ENCODE results near the gene KYNU.

Gene KYNU

GRCh38 chr2:142877216-142877838 lies at the start of gene KYNU:
KYNU (plus strand) TSS chr2:142877664; CDS start chr2:142885368, 7,704 bp downstream.
- Histone ChIP-seq H3K9ac (ENCODE audit: low read length) (no peak within 1 kb of the TSS), H3K9me3 (ENCODE audit: low read length) (no peaks in the 10 kb centered on the region), H3K4me3 (ENCODE audit: low read depth in 1 of 2, low read length in 2 of 2) (no peak within 1 kb of the TSS), H3K27me3 (ENCODE audit: control insufficient read depth in 1 of 2, insufficient read depth in 2 of 2, low read length in 2 of 2) (no peaks in the 10 kb centered on the region), H3K4me1 (ENCODE audit: insufficient read depth, low read length) (no peaks in the 10 kb centered on the region), H3K36me3 (ENCODE audit: insufficient read depth, low read length) (no peaks in the 10 kb centered on the region), H3K27ac (ENCODE audit: low read depth, low read length) (no peak within 1 kb of the TSS)

- H3K4me1 ChIP-seq (ENCODE audit: insufficient read depth, low read length), result no peaks in the 10 kb centered on the region
- H3K4me3 ChIP-seq (ENCODE audit: low read depth in 1 of 2, low read length in 2 of 2), result no peak overlapping the region
- H3K9me3 ChIP-seq (ENCODE audit: low read length), result peaks cover 4% of the 10 kb centered on the region
- no peaks in the 10 kb centered on the region for H3K36me3 ChIP-seq (ENCODE audit: insufficient read depth, low read length)
- no peak overlapping the region for H3K27ac ChIP-seq (ENCODE audit: low read depth, low read length)
- H3K9ac ChIP-seq (ENCODE audit: low read length), result no peak overlapping the region
- H3K27me3 ChIP-seq (ENCODE audit: control insufficient read depth in 1 of 2, insufficient read depth in 2 of 2, low read length in 2 of 2), result no peaks in the 10 kb centered on the region
These were observed 43.4 kb upstream of the KYNU start for GRCh38 chr2:142834021-142834420.

- Histone ChIP-seq H3K36me3 (ENCODE audit: insufficient read depth, low read length) (no peaks in the 10 kb centered on the region), H3K4me3 (ENCODE audit: low read depth in 1 of 2, low read length in 2 of 2) (no peak overlapping the region), H3K9me3 (ENCODE audit: low read length) (no peaks in the 10 kb centered on the region), H3K4me1 (ENCODE audit: insufficient read depth, low read length) (no peaks in the 10 kb centered on the region), H3K27ac (ENCODE audit: low read depth, low read length) (no peak overlapping the region), H3K9ac (ENCODE audit: low read length) (no peak overlapping the region), H3K27me3 (ENCODE audit: control insufficient read depth in 1 of 2, insufficient read depth in 2 of 2, low read length in 2 of 2) (no peaks in the 10 kb centered on the region)
These were observed 37.0 kb upstream of the KYNU start for GRCh38 chr2:142840436-142840835.

GRCh38 chr2:142841788-142842187 lies 35.7 kb upstream of the KYNU start:
- Histone ChIP-seq H3K27ac (ENCODE audit: low read depth, low read length) (no peak overlapping the region), H3K4me3 (ENCODE audit: low read depth in 1 of 2, low read length in 2 of 2) (no peak overlapping the region), H3K9me3 (ENCODE audit: low read length) (no peaks in the 10 kb centered on the region), H3K4me1 (ENCODE audit: insufficient read depth, low read length) (no peaks in the 10 kb centered on the region), H3K27me3 (ENCODE audit: control insufficient read depth in 1 of 2, insufficient read depth in 2 of 2, low read length in 2 of 2) (no peaks in the 10 kb centered on the region), H3K9ac (ENCODE audit: low read length) (no peak overlapping the region), H3K36me3 (ENCODE audit: insufficient read depth, low read length) (no peaks in the 10 kb centered on the region)

GRCh38 chr2:142842369-142842768 lies 35.1 kb upstream of the KYNU start:
- Histone ChIP-seq H3K27me3 (ENCODE audit: control insufficient read depth in 1 of 2, insufficient read depth in 2 of 2, low read length in 2 of 2) (no peaks in the 10 kb centered on the region), H3K4me3 (ENCODE audit: low read depth in 1 of 2, low read length in 2 of 2) (no peak overlapping the region), H3K36me3 (ENCODE audit: insufficient read depth, low read length) (no peaks in the 10 kb centered on the region), H3K27ac (ENCODE audit: low read depth, low read length) (no peak overlapping the region), H3K9me3 (ENCODE audit: low read length) (no peaks in the 10 kb centered on the region), H3K4me1 (ENCODE audit: insufficient read depth, low read length) (no peaks in the 10 kb centered on the region), H3K9ac (ENCODE audit: low read length) (no peak overlapping the region)

- no peak overlapping the region for H3K4me3 ChIP-seq (ENCODE audit: low read depth in 1 of 2, low read length in 2 of 2)
- no peak overlapping the region for H3K9ac ChIP-seq (ENCODE audit: low read length)
- H3K36me3 ChIP-seq (ENCODE audit: insufficient read depth, low read length), result no peaks in the 10 kb centered on the region
- no peaks in the 10 kb centered on the region for H3K4me1 ChIP-seq (ENCODE audit: insufficient read depth, low read length)
- no peak overlapping the region for H3K27ac ChIP-seq (ENCODE audit: low read depth, low read length)
- H3K27me3 ChIP-seq (ENCODE audit: control insufficient read depth in 1 of 2, insufficient read depth in 2 of 2, low read length in 2 of 2), result no peaks in the 10 kb centered on the region
- no peaks in the 10 kb centered on the region for H3K9me3 ChIP-seq (ENCODE audit: low read length)
These were observed 33.7 kb upstream of the KYNU start for GRCh38 chr2:142843731-142844130.

GRCh38 chr2:142848023-142848606 lies 29.3 kb upstream of the KYNU start:
- no peak overlapping the region for H3K4me3 ChIP-seq (ENCODE audit: low read depth in 1 of 2, low read length in 2 of 2)
- no peaks in the 10 kb centered on the region for H3K4me1 ChIP-seq (ENCODE audit: insufficient read depth, low read length)

GRCh38 chr2:142849820-142850219 lies 27.6 kb upstream of the KYNU start:
- Histone ChIP-seq H3K36me3 (ENCODE audit: insufficient read depth, low read length) (no peaks in the 10 kb centered on the region), H3K27me3 (ENCODE audit: control insufficient read depth in 1 of 2, insufficient read depth in 2 of 2, low read length in 2 of 2) (no peaks in the 10 kb centered on the region), H3K27ac (ENCODE audit: low read depth, low read length) (no peak overlapping the region), H3K4me1 (ENCODE audit: insufficient read depth, low read length) (no peaks in the 10 kb centered on the region), H3K4me3 (ENCODE audit: low read depth in 1 of 2, low read length in 2 of 2) (no peak overlapping the region), H3K9me3 (ENCODE audit: low read length) (no peaks in the 10 kb centered on the region), H3K9ac (ENCODE audit: low read length) (no peak overlapping the region)

More at GRCh38 chr2:142848023-142848606, 29.3 kb upstream of the KYNU start:
- Histone ChIP-seq H3K27ac (ENCODE audit: low read depth, low read length) (no peak overlapping the region), H3K36me3 (ENCODE audit: insufficient read depth, low read length) (no peaks in the 10 kb centered on the region), H3K9ac (ENCODE audit: low read length) (no peak overlapping the region), H3K9me3 (ENCODE audit: low read length) (no peaks in the 10 kb centered on the region), H3K27me3 (ENCODE audit: control insufficient read depth in 1 of 2, insufficient read depth in 2 of 2, low read length in 2 of 2) (no peaks in the 10 kb centered on the region)

- Histone ChIP-seq H3K36me3 (ENCODE audit: insufficient read depth, low read length) (no peaks in the 10 kb centered on the region), H3K4me3 (ENCODE audit: low read depth in 1 of 2, low read length in 2 of 2) (no peak overlapping the region), H3K4me1 (ENCODE audit: insufficient read depth, low read length) (no peaks in the 10 kb centered on the region), H3K27me3 (ENCODE audit: control insufficient read depth in 1 of 2, insufficient read depth in 2 of 2, low read length in 2 of 2) (no peaks in the 10 kb centered on the region), H3K27ac (ENCODE audit: low read depth, low read length) (no peak overlapping the region), H3K9ac (ENCODE audit: low read length) (no peak overlapping the region), H3K9me3 (ENCODE audit: low read length) (no peaks in the 10 kb centered on the region)
These were observed 23.6 kb upstream of the KYNU start for GRCh38 chr2:142853912-142854311.

- Histone ChIP-seq H3K9me3 (ENCODE audit: low read length) (no peaks in the 10 kb centered on the region), H3K27me3 (ENCODE audit: control insufficient read depth in 1 of 2, insufficient read depth in 2 of 2, low read length in 2 of 2) (no peaks in the 10 kb centered on the region), H3K4me1 (ENCODE audit: insufficient read depth, low read length) (no peaks in the 10 kb centered on the region), H3K4me3 (ENCODE audit: low read depth in 1 of 2, low read length in 2 of 2) (no peak overlapping the region), H3K27ac (ENCODE audit: low read depth, low read length) (no peak overlapping the region), H3K36me3 (ENCODE audit: insufficient read depth, low read length) (no peaks in the 10 kb centered on the region), H3K9ac (ENCODE audit: low read length) (no peak overlapping the region)
These were observed 20.0 kb upstream of the KYNU start for GRCh38 chr2:142857256-142858164.

- Histone ChIP-seq H3K4me1 (ENCODE audit: insufficient read depth, low read length) (no peaks in the 10 kb centered on the region), H3K36me3 (ENCODE audit: insufficient read depth, low read length) (no peaks in the 10 kb centered on the region), H3K9ac (ENCODE audit: low read length) (no peak overlapping the region)
These were observed 18.5 kb upstream of the KYNU start for GRCh38 chr2:142858961-142859360.

More at GRCh38 chr2:142858961-142859360, 18.5 kb upstream of the KYNU start:
- H3K27ac ChIP-seq (ENCODE audit: low read depth, low read length), result no peak overlapping the region
- no peak overlapping the region for H3K4me3 ChIP-seq (ENCODE audit: low read depth in 1 of 2, low read length in 2 of 2)
- H3K27me3 ChIP-seq (ENCODE audit: control insufficient read depth in 1 of 2, insufficient read depth in 2 of 2, low read length in 2 of 2), result no peaks in the 10 kb centered on the region
- H3K9me3 ChIP-seq (ENCODE audit: low read length), result no peaks in the 10 kb centered on the region
